GM23338 (cell line): ENCODE measurements around the gene KIRREL3. TPM values are rescaled to one million over a fixed set of nuclear protein-coding genes. Genes with fewer than 3 reads are reported as not detected.

Experiments
- ATAC-seq: fragments of 200-7000 bp; cut with Tn5 transposase; 3 replicates; pipeline ENCODE4 v1.9.1; 2020
- DNase-seq: peaks from one replicate; pipeline ENCODE4 v3.0.0-alpha.2; 2015; ENCODE audit warnings: low spot score
- H2AFZ ChIP-seq: fragments of 200-600 bp; sonication (generic); 2 replicates; pipeline ENCODE4 v1.8.0; 2016; ENCODE audit warnings: antibody characterized with exemption, mild to moderate bottlenecking, moderate library complexity
- H3F3A ChIP-seq: fragments of 200-600 bp; sonication (generic); replicated peaks from 2 replicates; pipeline ENCODE4 v1.8.0; 2017; ENCODE audit warnings: antibody characterized with exemption, mixed run types, low read depth
- H3K27ac ChIP-seq: fragments of 200-600 bp; sonication (generic); 2 replicates; pipeline ENCODE4 v1.6.1; 2016; ENCODE audit warnings: low read depth
- H3K27me3 ChIP-seq: fragments of 200-600 bp; sonication (generic); 2 replicates; pipeline ENCODE4 v1.8.0; 2016; ENCODE audit warnings: mild to moderate bottlenecking, mixed run types, moderate library complexity; ENCODE audit not compliant: insufficient read depth
- H3K36me3 ChIP-seq: fragments of 200-600 bp; sonication (generic); 2 replicates; pipeline ENCODE4 v1.8.0; 2016; ENCODE audit warnings: mild to moderate bottlenecking; ENCODE audit not compliant: insufficient read depth
- H3K4me1 ChIP-seq: fragments of 200-600 bp; sonication (generic); 2 replicates; pipeline ENCODE4 v1.8.0; 2016; ENCODE audit warnings: mild to moderate bottlenecking, moderate library complexity; ENCODE audit not compliant: insufficient read depth
- H3K4me2 ChIP-seq: fragments of 200-600 bp; sonication (generic); 2 replicates; pipeline ENCODE4 v1.7.1; 2017; ENCODE audit warnings: mixed run types
- H3K4me3 ChIP-seq: fragments of 200-600 bp; sonication (generic); 2 replicates; pipeline ENCODE4 v1.6.1; 2016; ENCODE audit warnings: mixed run types
- H3K79me2 ChIP-seq: fragments of 200-600 bp; sonication (generic); replicated peaks from 2 replicates; pipeline ENCODE4 v1.8.0; 2017; ENCODE audit warnings: mild to moderate bottlenecking; ENCODE audit not compliant: insufficient read depth
- H3K9me2 ChIP-seq: fragments of 200-600 bp; sonication (generic); 2 replicates; pipeline ENCODE4 v1.8.0; 2017; ENCODE audit not compliant: insufficient read depth
- H4K20me1 ChIP-seq: fragments of 200-600 bp; sonication (generic); replicated peaks from 2 replicates; pipeline ENCODE4 v1.8.0; 2017; ENCODE audit warnings: mild to moderate bottlenecking; ENCODE audit not compliant: insufficient read depth
- H3K27ac Mint-ChIP-seq: 2 replicates; pipeline ENCODE4 v1.8.0; 2020; ENCODE audit warnings: inconsistent platforms, mild to moderate bottlenecking, moderate library complexity, mixed read lengths
- H3K27me3 Mint-ChIP-seq: 3 replicates; pipeline ENCODE4 v1.8.0; 2022; ENCODE audit warnings: low read depth, mild to moderate bottlenecking, moderate library complexity, mixed read lengths, inconsistent platforms; ENCODE audit not compliant: insufficient read depth, poor library complexity
- H3K36me3 Mint-ChIP-seq: 3 replicates; pipeline ENCODE4 v1.8.0; 2021; ENCODE audit warnings: low read depth, mild to moderate bottlenecking, inconsistent platforms, moderate library complexity, mixed read lengths
- H3K4me1 Mint-ChIP-seq: 3 replicates; pipeline ENCODE4 v1.8.0; 2020; ENCODE audit warnings: mild to moderate bottlenecking, inconsistent platforms, mixed read lengths
- H3K4me3 Mint-ChIP-seq: 3 replicates; pipeline ENCODE4 v1.8.0; 2021; ENCODE audit warnings: moderate library complexity, mild to moderate bottlenecking, inconsistent platforms, mixed read lengths
- H3K9me3 Mint-ChIP-seq: 3 replicates; pipeline ENCODE4 v1.8.0; 2020; ENCODE audit warnings: moderate library complexity, mild to moderate bottlenecking, inconsistent platforms, mixed read lengths
- CREB1 ChIP-seq: fragments of 250-450 bp; sonication (Bioruptor Pico); IDR thresholded peaks from 2 replicates; pipeline ENCODE4 v1.5.0; 2020; ENCODE audit warnings: low read depth, mild to moderate bottlenecking, moderate library complexity
- EZH2 ChIP-seq: fragments of 200-600 bp; sonication (generic); IDR thresholded peaks from one replicate; pipeline ENCODE4 v1.8.0; 2017; ENCODE audit warnings: antibody characterized with exemption, mild to moderate bottlenecking, low read depth; ENCODE audit not compliant: unreplicated experiment
- EZH2phosphoT487 ChIP-seq: fragments of 200-600 bp; sonication (generic); IDR thresholded peaks from one replicate; pipeline ENCODE4 v1.8.1; 2018; ENCODE audit warnings: antibody characterized with exemption; ENCODE audit not compliant: unreplicated experiment
- JUNB ChIP-seq: IDR thresholded peaks from one replicate; pipeline ENCODE4 v1.6.1; 2016; ENCODE audit warnings: antibody characterized with exemption; ENCODE audit not compliant: unreplicated experiment
- NANOG ChIP-seq: IDR thresholded peaks from 2 replicates; pipeline ENCODE4 v1.6.1; 2016; ENCODE audit warnings: antibody characterized with exemption, borderline replicate concordance
- POLR2AphosphoS5 ChIP-seq: IDR thresholded peaks from 2 replicates; pipeline ENCODE4 v1.6.1; 2016; ENCODE audit warnings: antibody characterized with exemption, low read depth
- STAT1 ChIP-seq: IDR thresholded peaks from one replicate; pipeline ENCODE4 v1.6.1; 2016; ENCODE audit warnings: antibody characterized with exemption; ENCODE audit not compliant: unreplicated experiment
- ZNF114 ChIP-seq: fragments of 250-450 bp; sonication (Bioruptor Pico); IDR thresholded peaks from 2 replicates; pipeline ENCODE4 v1.5.0; 2020; ENCODE audit warnings: mild to moderate bottlenecking, moderate library complexity
- ZNF331 ChIP-seq: fragments of 250-450 bp; sonication (Bioruptor Pico); IDR thresholded peaks from 2 replicates; pipeline ENCODE4 v1.5.0; 2020; ENCODE audit warnings: low read depth, mild to moderate bottlenecking, moderate library complexity
- polyA plus RNA-seq: library from polyadenylated mRNA; unstranded; fragments of >200 nt; fragmentation: Nextera tagmentation; extraction: Ambion mirVana; gene quantifications from 2 replicates; pipeline ENCODE4 v1.2.1, GENCODE V29; 2016
- total RNA-seq: library from RNA; depleted of rRNA; stranded (reverse); fragments of >200 nt; shearing (Covaris generic); gene quantifications from 2 replicates; pipeline ENCODE4 v1.2.3, GENCODE V29; 2014
- TF ChIP-seq, protein P1 (sequence below), 2 experiments: fragments of 200-600 bp in 1 of 2; sonication (generic) in 1 of 2; conservative IDR thresholded peaks; 2 replicates each; pipeline versions ENCODE4 v1.5.1 to v1.6.1; 2016 to 2017; ENCODE audit warnings: antibody characterized with exemption in 2 of 2, low read depth in 2 of 2, mild to moderate bottlenecking in 2 of 2, moderate library complexity in 1 of 2
- TF ChIP-seq, protein P2 (sequence below): IDR thresholded peaks from 2 replicates; pipeline ENCODE4 v1.6.1; 2016; ENCODE audit warnings: antibody characterized with exemption
- TF ChIP-seq, protein P3 (sequence below): IDR thresholded peaks from one replicate; pipeline ENCODE4 v1.6.1; 2018; ENCODE audit warnings: antibody characterized with exemption; ENCODE audit not compliant: unreplicated experiment
- TF ChIP-seq, protein P4 (sequence below): fragments of 250-450 bp; sonication (Bioruptor Pico); IDR thresholded peaks from 2 replicates; pipeline ENCODE4 v1.5.0; 2020; ENCODE audit warnings: mild to moderate bottlenecking, moderate library complexity

KIRREL3 gene
- total and polyA plus RNA-seq, 2 experiments from 2014 or later, result 0.13 to 1.5 TPM

DNA sequence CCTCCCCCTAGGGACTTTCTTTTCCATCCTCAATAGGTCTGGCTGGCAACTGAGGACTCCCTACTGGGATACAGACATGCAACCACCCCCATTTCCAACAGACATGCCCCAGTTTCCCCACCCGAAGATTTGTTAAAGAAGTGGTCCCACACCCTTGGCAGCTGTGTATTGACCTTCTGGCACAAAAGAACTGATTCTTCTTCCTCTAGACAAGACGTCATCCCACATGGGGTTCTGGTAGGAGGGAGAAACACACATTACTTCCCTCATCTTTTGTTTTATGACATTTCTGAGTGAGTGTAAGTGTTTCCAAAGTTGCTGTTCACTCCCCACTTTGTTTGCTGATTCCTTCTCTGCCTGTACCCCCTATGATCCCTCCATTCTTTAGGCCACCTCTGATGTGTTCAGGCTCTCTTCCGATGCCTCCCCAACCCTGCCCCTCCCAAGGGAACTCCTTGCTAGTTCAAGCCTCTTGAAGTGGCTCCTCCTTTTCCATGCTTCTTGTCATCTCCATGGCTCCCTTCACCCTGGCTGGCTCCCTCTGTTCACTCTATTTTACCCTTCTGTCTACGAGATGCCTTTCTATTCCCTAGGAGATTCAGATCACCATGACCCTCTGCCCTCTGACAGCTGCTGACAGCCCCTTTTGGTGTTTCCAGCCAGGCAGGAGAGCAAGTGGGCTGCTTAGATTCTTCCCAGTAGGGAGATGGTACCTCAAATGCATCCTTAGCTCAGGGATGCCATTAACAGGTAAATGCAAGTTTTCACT, 4.3 kb downstream of the KIRREL3 start:
- Histone ChIP-seq H3K36me3 (no peaks in the 10 kb centered on the region), H3F3A (no peaks in the 10 kb centered on the region), H3K4me1 (peaks cover 12% of the 10 kb centered on the region; the same call in 1 of the 2 replicates), H3K4me3 (no peak overlapping the region), H2AFZ (no peak overlapping the region), H3K27me3 (peaks cover 34% of the 10 kb centered on the region), H3K79me2 (no peaks in the 10 kb centered on the region), H3K9me2 (no peaks in the 10 kb centered on the region), H3K4me2 (no peak overlapping the region), H4K20me1 (no peaks in the 10 kb centered on the region), H3K27ac (no peak overlapping the region)
- no peak overlapping the region for H3K27ac Mint-ChIP-seq
- H3K27me3 Mint-ChIP-seq, result no peaks in the 10 kb centered on the region
- H3K4me3 Mint-ChIP-seq, result no peak overlapping the region
- H3K9me3 Mint-ChIP-seq, result no peaks in the 10 kb centered on the region
- H3K4me1 Mint-ChIP-seq, result peaks cover 9% of the 10 kb centered on the region
- ATAC-seq (no peak), DNase-seq (no peak)
- no peaks in the 10 kb centered on the region for H3K36me3 Mint-ChIP-seq
- TF ChIP-seq, protein P1, sequence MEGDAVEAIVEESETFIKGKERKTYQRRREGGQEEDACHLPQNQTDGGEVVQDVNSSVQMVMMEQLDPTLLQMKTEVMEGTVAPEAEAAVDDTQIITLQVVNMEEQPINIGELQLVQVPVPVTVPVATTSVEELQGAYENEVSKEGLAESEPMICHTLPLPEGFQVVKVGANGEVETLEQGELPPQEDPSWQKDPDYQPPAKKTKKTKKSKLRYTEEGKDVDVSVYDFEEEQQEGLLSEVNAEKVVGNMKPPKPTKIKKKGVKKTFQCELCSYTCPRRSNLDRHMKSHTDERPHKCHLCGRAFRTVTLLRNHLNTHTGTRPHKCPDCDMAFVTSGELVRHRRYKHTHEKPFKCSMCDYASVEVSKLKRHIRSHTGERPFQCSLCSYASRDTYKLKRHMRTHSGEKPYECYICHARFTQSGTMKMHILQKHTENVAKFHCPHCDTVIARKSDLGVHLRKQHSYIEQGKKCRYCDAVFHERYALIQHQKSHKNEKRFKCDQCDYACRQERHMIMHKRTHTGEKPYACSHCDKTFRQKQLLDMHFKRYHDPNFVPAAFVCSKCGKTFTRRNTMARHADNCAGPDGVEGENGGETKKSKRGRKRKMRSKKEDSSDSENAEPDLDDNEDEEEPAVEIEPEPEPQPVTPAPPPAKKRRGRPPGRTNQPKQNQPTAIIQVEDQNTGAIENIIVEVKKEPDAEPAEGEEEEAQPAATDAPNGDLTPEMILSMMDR (conservative IDR thresholded peaks at IDR 0.05; ENCODE audit: low read depth in 2 of 2), result no peak
- no peak for TF ChIP-seq POLR2AphosphoS5
- TF ChIP-seq ZNF331 (CRISPR knock-in tag), result no peak
- TF ChIP-seq, protein P2, sequence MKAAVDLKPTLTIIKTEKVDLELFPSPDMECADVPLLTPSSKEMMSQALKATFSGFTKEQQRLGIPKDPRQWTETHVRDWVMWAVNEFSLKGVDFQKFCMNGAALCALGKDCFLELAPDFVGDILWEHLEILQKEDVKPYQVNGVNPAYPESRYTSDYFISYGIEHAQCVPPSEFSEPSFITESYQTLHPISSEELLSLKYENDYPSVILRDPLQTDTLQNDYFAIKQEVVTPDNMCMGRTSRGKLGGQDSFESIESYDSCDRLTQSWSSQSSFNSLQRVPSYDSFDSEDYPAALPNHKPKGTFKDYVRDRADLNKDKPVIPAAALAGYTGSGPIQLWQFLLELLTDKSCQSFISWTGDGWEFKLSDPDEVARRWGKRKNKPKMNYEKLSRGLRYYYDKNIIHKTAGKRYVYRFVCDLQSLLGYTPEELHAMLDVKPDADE, result no peak
- TF ChIP-seq STAT1, result no peak
- TF ChIP-seq, protein P3, sequence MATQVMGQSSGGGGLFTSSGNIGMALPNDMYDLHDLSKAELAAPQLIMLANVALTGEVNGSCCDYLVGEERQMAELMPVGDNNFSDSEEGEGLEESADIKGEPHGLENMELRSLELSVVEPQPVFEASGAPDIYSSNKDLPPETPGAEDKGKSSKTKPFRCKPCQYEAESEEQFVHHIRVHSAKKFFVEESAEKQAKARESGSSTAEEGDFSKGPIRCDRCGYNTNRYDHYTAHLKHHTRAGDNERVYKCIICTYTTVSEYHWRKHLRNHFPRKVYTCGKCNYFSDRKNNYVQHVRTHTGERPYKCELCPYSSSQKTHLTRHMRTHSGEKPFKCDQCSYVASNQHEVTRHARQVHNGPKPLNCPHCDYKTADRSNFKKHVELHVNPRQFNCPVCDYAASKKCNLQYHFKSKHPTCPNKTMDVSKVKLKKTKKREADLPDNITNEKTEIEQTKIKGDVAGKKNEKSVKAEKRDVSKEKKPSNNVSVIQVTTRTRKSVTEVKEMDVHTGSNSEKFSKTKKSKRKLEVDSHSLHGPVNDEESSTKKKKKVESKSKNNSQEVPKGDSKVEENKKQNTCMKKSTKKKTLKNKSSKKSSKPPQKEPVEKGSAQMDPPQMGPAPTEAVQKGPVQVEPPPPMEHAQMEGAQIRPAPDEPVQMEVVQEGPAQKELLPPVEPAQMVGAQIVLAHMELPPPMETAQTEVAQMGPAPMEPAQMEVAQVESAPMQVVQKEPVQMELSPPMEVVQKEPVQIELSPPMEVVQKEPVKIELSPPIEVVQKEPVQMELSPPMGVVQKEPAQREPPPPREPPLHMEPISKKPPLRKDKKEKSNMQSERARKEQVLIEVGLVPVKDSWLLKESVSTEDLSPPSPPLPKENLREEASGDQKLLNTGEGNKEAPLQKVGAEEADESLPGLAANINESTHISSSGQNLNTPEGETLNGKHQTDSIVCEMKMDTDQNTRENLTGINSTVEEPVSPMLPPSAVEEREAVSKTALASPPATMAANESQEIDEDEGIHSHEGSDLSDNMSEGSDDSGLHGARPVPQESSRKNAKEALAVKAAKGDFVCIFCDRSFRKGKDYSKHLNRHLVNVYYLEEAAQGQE, result no peak
- no peak for TF ChIP-seq CREB1 (CRISPR knock-in tag)
- TF ChIP-seq, protein P4, sequence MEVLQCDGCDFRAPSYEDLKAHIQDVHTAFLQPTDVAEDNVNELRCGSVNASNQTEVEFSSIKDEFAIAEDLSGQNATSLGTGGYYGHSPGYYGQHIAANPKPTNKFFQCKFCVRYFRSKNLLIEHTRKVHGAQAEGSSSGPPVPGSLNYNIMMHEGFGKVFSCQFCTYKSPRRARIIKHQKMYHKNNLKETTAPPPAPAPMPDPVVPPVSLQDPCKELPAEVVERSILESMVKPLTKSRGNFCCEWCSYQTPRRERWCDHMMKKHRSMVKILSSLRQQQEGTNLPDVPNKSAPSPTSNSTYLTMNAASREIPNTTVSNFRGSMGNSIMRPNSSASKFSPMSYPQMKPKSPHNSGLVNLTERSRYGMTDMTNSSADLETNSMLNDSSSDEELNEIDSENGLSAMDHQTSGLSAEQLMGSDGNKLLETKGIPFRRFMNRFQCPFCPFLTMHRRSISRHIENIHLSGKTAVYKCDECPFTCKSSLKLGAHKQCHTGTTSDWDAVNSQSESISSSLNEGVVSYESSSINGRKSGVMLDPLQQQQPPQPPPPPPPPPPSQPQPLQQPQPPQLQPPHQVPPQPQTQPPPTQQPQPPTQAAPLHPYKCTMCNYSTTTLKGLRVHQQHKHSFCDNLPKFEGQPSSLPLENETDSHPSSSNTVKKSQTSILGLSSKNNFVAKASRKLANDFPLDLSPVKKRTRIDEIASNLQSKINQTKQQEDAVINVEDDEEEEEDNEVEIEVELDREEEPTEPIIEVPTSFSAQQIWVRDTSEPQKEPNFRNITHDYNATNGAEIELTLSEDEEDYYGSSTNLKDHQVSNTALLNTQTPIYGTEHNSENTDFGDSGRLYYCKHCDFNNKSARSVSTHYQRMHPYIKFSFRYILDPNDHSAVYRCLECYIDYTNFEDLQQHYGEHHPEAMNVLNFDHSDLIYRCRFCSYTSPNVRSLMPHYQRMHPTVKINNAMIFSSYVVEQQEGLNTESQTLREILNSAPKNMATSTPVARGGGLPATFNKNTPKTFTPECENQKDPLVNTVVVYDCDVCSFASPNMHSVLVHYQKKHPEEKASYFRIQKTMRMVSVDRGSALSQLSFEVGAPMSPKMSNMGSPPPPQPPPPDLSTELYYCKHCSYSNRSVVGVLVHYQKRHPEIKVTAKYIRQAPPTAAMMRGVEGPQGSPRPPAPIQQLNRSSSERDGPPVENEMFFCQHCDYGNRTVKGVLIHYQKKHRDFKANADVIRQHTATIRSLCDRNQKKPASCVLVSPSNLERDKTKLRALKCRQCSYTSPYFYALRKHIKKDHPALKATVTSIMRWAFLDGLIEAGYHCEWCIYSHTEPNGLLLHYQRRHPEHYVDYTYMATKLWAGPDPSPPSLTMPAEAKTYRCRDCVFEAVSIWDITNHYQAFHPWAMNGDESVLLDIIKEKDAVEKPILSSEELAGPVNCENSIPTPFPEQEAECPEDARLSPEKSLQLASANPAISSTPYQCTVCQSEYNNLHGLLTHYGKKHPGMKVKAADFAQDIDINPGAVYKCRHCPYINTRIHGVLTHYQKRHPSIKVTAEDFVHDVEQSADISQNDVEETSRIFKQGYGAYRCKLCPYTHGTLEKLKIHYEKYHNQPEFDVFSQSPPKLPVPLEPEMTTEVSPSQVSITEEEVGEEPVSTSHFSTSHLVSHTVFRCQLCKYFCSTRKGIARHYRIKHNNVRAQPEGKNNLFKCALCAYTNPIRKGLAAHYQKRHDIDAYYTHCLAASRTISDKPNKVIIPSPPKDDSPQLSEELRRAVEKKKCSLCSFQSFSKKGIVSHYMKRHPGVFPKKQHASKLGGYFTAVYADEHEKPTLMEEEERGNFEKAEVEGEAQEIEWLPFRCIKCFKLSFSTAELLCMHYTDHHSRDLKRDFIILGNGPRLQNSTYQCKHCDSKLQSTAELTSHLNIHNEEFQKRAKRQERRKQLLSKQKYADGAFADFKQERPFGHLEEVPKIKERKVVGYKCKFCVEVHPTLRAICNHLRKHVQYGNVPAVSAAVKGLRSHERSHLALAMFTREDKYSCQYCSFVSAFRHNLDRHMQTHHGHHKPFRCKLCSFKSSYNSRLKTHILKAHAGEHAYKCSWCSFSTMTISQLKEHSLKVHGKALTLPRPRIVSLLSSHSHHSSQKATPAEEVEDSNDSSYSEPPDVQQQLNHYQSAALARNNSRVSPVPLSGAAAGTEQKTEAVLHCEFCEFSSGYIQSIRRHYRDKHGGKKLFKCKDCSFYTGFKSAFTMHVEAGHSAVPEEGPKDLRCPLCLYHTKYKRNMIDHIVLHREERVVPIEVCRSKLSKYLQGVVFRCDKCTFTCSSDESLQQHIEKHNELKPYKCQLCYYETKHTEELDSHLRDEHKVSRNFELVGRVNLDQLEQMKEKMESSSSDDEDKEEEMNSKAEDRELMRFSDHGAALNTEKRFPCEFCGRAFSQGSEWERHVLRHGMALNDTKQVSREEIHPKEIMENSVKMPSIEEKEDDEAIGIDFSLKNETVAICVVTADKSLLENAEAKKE, result no peak
- no peak for TF ChIP-seq JUNB
- no peak for TF ChIP-seq EZH2phosphoT487
- no peak for TF ChIP-seq ZNF114 (CRISPR knock-in tag)
- TF ChIP-seq NANOG, result no peak
- no peak for TF ChIP-seq EZH2
